NCI-H748 treated with DMSO at 0.1 percent for 48 hours (cell line): Measurements from ENCODE around the gene KRTAP12-1.

Experiments used
- DNase-seq: peaks from one replicate; lab custom pipeline; 2025; lab: John Stamatoyannopoulos, UW

The KRTAP12-1 gene, protein sequence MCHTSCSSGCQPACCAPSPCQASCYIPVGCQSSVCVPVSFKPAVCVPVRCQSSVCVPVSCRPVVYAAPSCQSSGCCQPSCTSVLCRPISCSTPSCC

DNA sequence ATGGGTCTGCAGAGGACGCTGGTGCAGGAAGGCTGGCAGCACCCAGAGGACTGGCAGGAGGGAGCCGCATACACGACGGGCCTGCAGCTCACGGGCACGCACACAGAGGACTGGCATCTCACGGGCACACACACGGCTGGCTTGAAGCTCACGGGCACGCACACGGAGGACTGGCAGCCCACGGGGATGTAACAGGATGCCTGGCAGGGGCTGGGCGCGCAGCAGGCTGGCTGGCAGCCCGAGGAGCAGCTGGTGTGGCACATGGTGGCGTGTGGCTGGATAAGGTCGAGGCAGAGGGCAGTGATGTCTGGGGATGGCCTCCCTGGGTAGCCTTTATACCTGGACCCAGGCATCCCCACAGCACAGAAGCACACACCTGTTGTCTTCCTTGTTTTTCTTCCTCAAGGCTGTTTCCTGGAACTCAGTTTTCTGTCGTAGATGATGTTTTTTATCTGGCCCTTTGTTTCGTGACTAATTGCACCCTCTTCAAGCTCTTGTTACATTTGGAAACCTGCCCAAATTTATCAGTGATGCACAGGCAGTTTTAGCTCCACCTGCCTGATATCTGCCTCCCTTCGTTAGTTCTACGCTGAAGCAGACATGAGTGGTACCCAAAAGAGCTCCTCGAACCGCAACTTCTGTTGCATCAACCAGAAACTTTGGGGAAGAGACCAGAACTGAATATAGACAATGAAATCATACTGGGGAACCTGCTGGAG is at the start of gene KRTAP12-1:
TSS of gene KRTAP12-1 (minus strand) at position 303 of the 719 bp plus-strand sequence. CDS start at position 263, 40 bp downstream.
- DNase-seq, result peak; percentile 94

DNA sequence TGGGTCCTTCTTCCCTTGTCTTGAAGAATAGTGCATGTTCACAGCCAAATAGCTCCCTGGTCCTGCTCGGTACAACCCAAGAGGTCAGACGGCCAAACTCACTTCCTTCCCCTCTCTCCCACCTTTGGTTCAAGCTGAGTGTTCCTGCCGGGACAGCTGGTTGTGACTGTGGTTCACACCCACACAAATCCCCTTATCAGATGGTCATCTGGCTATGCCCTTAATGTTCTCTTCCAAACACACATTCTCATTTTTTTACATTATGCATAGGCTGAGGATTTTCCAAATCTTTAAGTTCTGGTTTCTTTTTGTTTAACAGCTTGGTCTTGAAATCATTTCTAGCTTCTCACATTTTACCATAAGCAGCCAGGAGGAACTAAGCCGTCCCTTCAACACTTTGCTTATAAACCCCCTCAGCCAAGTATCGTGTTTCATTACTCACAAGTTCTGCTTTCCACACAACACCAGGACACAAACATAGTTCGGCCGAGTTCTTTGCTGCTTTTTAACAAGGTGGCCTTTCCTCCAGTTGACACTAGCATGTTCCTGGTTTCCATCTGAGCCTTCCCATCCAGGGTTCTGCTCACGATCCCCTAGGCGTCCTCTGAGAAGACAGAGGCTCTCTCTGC is 49.1 kb upstream of the KRTAP12-1 start:
- DNase-seq, result no peak

DNA sequence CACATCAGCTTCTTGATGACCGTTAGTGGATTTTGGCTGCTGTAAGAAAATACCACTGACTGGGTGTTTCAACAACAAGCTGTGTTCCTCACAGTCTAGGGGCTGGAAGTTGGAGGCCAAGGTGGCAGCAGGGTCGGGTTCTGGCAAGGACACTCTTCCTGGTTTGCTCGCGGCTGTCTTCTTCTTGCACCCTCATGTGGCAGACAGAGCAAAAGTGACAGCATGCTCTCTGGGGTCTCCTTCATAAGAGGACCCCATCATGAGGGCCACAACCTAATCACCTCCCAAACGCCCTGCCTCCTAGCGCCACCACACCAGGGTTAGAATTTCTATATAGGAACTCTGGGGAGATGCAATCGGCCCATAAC is 48.0 kb upstream of the KRTAP12-1 start:
- DNase-seq, result no peak

DNA sequence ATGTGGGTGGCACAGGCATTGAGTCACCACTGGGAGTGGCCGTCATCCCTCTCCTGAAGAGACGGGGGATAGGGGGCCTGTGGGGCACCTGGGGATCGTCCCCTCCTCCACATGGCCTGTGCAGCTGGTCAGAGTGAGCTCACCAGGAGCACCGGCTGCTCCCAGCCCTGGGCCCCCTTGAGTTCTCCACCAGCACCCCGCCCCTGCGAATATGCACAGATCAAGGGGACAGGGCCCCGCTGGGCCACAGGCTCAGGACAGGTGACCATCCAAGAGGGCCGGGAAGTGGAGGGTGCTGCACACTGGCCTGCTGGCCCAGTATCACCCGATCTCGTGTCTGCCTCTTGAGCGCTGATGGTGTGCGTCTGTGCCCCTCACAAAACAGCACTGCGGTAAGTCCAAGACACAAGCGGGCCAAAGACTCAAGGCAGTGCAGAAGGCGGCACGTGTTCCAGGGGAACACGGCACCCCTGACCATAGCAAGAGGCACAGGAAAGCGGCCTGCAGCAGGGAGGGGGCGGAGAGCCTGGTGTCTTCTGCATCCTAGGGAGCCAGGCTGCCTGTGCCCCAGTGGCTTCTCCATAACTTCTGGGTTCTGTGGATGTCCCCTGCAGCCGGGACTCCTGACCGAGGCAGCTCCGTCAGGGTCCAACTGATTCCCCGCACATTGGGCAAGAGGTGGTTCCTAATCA is 47.5 kb upstream of the KRTAP12-1 start:
- no peak for DNase-seq

DNA sequence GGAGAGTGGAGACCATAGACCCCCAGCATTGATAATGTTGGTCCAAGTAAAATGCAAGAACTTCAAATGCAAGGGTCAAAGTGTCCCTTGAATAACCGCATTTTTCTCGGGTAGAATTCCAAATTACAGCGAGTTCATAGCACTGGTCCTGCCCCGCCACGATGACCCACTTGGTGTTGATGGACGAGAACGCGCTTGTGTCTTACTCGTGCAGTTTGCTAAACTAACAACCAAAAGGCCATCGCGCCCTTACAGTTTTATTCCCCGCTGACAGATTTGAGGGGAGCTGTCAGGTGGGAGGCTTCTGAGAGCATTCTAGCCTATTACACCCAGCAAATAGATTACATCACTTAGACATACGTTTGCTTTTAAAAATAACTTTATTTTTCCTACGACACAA is 46.8 kb upstream of the KRTAP12-1 start:
- DNase-seq, result no peak

DNA sequence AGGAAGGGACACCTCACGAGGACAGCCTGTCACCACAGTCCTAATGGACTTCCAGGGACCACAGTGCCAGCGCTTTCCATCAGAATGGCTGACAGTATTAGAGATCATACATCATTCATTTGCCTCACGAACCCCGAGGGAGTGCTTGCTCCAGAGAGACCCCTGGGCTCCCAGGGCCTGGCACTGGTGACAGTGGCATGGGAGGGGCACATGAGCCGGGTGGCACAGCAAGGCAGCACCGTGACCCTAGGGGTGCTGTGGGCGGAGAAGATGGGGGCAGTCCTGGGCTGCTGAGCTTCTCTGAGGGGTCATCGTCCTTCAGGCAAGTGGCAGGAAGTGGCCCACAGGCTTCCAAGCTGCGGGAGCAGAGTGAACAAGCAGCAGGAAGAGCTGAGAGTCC is 45.8 kb upstream of the KRTAP12-1 start:
- no peak for DNase-seq

DNA sequence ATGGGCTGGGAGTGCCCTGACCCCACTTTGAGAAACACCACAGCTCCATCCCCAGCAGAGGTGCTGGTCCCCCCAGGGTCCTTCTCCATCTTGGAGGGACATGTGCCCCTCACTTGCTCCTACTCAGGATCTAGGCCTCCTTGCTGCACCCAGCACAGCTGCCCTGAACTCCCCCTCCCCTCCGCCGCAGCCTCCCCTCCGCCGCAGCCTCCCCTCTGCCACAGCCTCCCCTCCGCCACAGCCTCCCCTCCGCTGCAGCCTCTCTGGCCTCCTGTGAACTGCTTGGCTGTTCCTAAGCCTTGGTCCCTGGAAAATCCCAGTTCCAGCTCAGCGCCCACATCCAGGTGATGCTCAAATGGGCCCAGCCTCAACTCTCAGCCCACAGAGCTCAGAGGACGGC is 45.4 kb upstream of the KRTAP12-1 start:
- DNase-seq, result no peak

DNA sequence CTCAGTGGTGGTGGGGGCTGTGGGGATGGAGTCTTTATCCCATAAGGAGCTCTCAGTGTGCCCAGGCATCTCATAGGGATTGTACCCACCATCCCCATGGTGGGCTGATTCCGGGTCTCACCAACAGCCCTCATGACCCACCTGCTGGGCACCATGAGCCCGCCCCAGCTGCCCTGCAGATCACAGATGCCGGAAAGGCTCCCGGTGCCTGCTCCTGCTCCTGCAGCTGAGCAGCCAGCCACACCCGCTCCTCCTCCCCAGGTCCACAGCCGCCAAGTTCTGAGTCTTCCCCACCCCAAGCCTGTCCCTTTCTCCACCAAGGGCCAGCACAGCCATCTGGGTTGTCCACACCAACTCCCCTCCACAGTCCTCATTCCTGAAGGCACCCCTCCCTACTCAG is 44.9 kb upstream of the KRTAP12-1 start:
- no peak for DNase-seq

DNA sequence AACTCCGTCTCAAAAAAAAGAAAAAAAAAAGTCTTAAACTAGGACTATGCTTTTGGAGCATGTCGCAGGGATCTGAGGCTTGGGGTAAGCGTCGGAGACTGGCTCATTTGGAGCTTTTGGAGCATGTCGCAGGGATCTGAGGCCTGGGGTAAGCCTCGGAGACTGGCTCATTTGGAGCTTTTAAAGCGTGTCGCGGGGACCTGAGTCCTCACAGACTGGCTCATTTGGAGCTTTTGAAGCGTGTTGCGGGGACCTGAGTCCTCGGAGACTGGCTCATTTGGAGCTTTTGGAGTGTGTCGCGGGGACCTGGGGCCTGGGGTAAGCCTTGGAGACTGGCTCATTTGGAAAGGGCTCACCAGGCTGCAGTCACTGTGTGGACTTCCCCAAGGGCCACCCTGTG is 43.0 kb upstream of the KRTAP12-1 start:
- DNase-seq, result no peak

DNA sequence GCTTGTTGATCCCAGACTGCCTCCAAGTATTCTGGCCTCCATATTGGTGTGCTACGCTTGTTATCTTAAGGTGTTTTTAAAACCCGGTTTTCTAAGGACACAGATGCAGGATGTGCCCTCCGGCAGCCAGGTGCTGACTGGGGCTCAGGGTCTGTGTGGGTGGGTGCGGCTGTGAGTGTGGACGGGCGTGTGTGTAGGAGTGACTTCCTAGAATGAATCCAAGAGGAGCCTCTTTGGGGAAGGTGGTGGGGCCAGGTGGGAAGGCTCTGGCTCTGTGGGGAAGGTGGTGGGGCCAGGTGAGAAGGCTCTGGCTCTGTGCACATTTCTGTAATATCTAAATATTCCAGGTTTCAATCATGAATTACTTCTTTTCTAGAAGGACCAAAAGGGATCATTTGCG is 42.2 kb upstream of the KRTAP12-1 start:
- DNase-seq, result no peak

DNA sequence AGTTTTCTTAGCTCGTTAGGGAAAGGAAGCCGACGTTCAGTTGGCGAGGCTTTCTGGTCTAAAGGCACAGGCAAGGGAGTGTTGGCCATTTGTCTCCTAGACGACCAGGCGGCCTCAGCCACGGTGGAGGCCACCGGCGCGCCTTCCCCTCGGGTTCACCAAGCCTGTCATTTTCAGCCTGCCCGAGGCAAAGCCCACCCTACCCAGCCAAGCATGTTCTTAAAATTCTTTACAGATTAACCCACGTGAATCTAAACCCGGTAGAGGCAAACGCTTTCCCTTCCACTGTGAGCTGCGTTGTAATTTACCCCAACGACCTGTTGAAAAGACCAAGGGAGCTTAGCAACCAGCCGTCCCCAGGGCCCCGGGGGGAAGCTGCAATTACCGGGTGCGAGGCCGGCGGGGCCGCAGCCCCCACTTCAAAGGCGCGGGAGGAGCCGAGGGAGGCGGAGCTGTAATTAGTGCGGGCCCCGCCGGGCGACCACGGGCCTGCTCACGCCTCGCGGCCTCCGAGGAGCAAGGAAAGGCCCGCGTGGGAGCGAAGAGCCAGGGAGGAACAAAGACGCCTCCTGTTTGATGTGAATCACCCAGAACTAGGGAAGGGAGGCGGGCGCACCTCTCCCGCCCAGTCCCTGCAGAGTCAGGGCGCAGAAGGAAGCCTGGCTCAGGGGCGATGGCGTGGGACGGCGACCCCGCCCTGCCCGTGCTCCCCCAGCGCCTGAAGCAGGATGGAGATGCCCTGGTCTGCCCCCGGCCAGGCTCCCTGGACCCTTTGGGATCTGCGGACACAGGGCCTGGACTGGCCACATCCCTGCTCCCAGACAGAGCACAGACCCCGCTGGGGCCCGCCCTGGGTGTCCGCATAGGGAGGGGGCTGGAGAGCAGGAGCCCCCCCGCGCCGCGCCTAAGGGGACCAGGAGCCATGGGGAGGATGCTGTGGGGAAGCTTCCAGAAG is 41.5 kb upstream of the KRTAP12-1 start:
- peak; percentile 57 for DNase-seq

DNA sequence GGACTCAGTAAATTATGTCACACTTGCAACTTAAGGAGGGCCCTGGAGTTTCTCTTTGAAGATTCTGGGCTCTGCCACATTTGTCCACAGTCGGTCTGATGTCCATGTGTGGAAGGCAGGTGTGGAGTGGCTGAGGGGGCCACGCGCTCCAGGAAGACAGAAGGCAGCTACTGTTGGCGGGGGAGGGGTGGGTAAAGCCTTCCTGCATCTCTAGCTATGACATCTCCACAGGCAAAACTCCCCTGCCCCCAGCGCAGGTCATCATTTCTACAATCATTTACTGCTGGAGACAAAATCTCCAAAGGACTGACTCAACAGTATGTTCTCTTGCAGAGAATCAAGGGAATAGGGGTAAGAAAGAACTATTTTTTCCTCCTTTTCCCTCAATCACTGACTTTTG is 40.8 kb upstream of the KRTAP12-1 start:
- DNase-seq, result no peak

DNA sequence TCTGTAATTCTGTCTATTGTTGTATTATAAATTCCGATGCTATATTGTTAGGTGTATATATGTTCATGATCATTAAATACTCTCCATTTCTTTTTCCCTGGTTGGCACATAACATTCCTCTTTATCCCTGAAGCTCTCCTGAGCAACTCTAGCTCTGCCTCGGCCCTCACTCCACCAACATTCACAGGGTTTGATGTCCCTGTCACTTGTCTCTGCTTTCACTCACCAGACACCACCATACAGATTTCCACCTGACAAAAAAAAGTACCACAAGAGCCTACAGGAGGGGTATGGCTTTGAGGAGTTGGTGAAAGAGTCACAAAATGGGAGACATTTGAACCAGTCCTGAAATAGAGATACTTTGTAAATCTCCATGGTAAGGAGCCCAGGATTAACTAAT is 38.2 kb upstream of the KRTAP12-1 start:
- no peak for DNase-seq

DNA sequence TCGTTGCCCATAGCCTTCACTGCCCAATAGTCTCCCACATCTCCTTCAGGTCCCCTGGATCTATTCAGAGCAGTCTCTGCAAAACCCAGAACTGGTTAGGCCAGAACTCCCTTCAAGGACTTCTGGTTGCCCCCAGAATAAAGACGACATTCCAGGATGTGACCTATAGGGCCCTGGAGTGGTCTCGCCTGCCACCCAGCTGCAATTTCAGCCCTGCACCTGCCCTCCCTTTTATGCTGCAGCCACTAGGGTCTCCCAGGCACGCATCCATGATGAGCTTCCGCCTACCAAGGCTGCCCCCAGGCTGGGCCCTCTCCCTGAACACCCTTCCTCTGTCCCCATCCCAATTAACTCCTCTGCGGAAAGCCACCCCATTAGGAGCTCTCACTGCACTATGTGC is 36.6 kb upstream of the KRTAP12-1 start:
- DNase-seq, result no peak

DNA sequence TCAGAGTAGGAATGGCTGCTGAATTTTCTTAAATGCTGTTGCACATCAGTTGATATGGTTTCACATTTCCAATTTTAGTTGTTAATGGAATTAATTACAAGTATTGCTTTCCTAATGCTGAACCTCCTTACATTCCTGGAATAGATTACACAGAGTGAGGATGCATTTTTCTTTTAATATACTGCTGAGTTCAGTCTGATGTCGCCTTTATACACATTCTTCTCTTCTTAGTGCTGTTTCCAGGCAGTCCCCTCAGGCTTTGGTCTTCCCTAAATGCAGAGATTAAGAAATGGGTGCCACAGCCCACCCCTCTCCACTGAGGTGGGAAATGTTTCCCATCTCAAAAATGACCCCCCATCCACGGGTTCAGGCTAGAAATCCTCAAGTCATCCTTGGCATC is 36.1 kb upstream of the KRTAP12-1 start:
- DNase-seq, result no peak

DNA sequence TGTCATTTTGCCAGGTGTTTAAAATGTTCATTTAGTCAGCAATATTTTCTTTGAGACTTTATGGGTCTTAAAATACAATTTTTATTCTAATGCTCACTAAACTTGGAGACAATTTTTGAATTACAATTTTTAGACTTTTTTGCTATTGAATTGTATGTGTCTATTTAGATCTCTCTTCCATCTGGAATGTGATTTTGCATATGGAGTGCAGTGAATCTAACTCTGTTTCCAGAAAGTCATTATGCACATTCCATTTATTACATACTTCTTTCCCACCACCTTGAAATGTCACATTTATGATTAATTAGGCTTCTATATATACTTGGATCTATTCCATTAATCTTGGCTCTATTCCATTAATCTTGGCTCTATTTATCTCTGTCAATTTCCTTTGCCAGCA is 35.0 kb upstream of the KRTAP12-1 start:
- DNase-seq, result no peak

DNA sequence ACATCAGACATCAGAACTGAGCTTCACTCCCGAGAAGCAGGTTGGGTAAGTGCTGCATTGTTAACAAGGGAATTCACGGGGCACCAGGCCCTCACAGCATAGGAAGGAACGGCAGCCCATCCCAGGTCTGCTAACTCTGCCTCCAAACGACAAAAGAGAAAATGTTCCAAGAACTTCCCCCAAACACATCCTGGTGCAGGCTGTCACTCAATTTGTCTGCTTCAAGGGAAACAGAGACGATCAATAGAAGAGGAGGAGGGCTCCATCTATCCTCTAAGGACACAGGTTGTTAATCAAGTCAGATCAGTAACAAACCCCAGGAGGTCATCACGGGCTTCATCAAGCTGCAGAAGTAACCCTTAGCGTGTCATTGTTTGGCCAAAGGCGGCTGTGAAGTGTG is 32.9 kb upstream of the KRTAP12-1 start:
- no peak for DNase-seq

DNA sequence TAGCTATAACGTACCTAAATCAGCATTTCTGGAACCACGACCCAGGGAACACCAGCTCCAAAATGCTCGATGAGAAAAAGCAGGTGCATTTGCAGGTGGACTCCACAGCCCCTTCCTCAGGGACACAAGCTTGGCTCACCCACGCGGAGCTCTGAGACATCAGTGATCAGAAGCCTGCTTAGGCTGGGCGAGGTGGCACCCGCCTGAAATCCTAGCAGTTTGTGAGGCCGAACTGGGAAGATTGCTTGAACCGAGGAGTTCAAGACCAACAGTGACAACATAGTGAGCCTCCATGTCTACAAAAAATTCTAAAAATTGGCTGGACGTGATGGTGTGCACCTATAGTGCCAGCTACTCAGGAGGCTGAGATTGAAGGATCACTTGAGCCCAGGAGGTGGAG is 31.9 kb upstream of the KRTAP12-1 start:
- no peak for DNase-seq

DNA sequence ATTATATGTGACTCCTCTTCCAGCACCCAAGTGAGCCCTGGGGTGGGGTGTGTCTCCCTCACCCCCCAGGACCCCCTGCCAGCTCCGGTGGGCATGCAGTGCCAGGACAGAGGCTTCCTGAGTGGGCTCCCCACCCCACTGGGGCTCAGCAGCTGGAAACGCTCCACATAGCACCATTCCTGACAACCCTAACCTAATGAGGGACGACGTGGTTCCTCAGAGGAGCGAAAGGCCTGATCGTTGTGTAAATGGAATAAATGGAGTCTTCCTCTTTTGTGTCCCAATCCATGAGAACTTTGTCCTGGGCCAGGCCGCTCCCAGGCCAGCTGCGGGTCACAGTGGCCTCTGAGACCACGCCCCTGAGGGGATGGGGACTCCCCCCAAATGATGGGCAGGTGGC is 31.2 kb upstream of the KRTAP12-1 start:
- DNase-seq, result no peak

DNA sequence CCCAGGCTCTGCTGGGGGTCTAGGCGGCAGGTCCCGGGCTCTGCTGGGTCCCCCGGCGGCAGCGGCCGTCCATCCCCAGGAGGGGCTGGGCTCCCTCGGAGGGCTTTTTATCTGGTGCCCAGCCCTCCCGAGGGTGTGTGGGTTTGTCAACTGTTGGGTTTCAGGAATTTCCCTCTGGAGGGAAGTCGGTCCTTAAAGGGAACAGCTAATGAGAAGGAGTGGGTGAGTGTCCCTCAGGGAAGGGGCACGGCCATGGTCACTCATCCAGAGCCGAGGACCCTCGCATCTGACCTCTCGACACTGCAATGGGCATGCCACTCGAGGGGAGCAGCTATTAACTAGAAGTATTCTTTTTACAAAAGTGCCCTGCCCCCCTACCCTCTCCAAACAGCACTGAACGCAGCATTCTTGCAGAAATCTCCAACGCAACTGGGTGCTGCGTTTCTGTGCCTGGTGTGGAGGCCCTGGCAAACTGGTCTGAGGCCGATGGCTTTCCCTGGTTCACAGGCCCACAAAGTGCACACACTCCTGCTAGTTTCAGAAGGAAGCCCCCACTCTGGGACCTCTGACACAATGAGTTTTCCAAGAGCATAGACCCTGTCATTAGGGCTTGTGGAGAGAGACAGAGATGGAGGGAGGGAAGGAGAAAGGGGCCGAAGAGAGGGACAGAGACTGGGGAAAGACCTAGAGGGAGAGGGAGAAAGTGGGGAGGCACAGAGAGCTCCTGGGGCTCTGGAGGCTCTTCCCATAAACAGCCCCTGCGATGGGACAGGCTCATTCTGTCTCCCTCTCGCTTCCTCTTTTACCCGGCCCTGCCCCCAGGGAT is 30.5 kb upstream of the KRTAP12-1 start:
- DNase-seq, result no peak
